Ammon's horn (tissue), 1 donor: ENCODE measurements around the gene PCDH1.
"Not testable (repeated sequence)": the region's sequence is repeated elsewhere in the genome, so short reads cannot be mapped to it uniquely, and the experiment has no call there.

Experiments used
- DNase-seq: peaks from one replicate; pipeline ENCODE4 v3.0.0-alpha.2; 2016; ENCODE audit warnings: low spot score

PCDH1 gene

GRCh38 chr5:141878186-141878710 is at the start of gene PCDH1:
TSS of gene PCDH1 (minus strand) at chr5:141878410. CDS start at chr5:141878262, 148 bp downstream.
- peak; percentile 79 for DNase-seq

- DNase-seq, result no peak
Measured at GRCh38 chr5:141926434-141926833, 48.2 kb upstream of the PCDH1 start.

GRCh38 chr5:141923448-141924313 is 45.5 kb upstream of the PCDH1 start, which contains the start of gene DELE1:
TSS of gene DELE1 (plus strand) at chr5:141923871. CDS start at chr5:141923942, 71 bp downstream.
- DNase-seq, result peak; percentile 95

GRCh38 chr5:141922827-141923447 is 44.7 kb upstream of the PCDH1 start:
- DNase-seq, result not testable (repeated sequence)

GRCh38 chr5:141920771-141921170 is 42.6 kb upstream of the PCDH1 start:
- DNase-seq, result no peak

- DNase-seq, result no peak
Measured at GRCh38 chr5:141919218-141920119, 41.3 kb upstream of the PCDH1 start.

GRCh38 chr5:141917760-141918159 is 39.5 kb upstream of the PCDH1 start:
- DNase-seq, result no peak

GRCh38 chr5:141916522-141916921 is 38.3 kb upstream of the PCDH1 start:
- no peak for DNase-seq

GRCh38 chr5:141915881-141916336 is 37.7 kb upstream of the PCDH1 start:
- no peak for DNase-seq

GRCh38 chr5:141914797-141915196 is 36.6 kb upstream of the PCDH1 start:
- DNase-seq, result no peak

GRCh38 chr5:141914199-141914743 is 36.1 kb upstream of the PCDH1 start:
- peak; percentile 70 for DNase-seq

GRCh38 chr5:141913560-141914198 is 35.5 kb upstream of the PCDH1 start:
- peak; percentile 45 for DNase-seq

GRCh38 chr5:141910271-141910673 is 32.1 kb upstream of the PCDH1 start:
- no peak for DNase-seq

- DNase-seq, result no peak
Measured at GRCh38 chr5:141909212-141909611, 31.0 kb upstream of the PCDH1 start.

GRCh38 chr5:141908796-141909195 is 30.6 kb upstream of the PCDH1 start:
- DNase-seq, result no peak

GRCh38 chr5:141906972-141907371 is 28.8 kb upstream of the PCDH1 start:
- DNase-seq, result no peak

GRCh38 chr5:141906517-141906916 is 28.3 kb upstream of the PCDH1 start:
- DNase-seq, result no peak

GRCh38 chr5:141904551-141904950 is 26.3 kb upstream of the PCDH1 start:
- DNase-seq, result no peak

- DNase-seq, result no peak
Measured at GRCh38 chr5:141903261-141903660, 25.1 kb upstream of the PCDH1 start.

- DNase-seq, result no peak
Measured at GRCh38 chr5:141902015-141902814, 24.0 kb upstream of the PCDH1 start.
